HL-60 (cell line): ENCODE data around the gene CORO1C.

ENCODE experiments used
- GABPA ChIP-seq: IDR thresholded peaks from 2 replicates; pipeline ENCODE4 v1.6.1; 2012; ENCODE audit warnings: low read depth
- REST ChIP-seq: IDR thresholded peaks from 2 replicates; pipeline ENCODE4 v1.6.1; 2012; ENCODE audit warnings: low read depth; ENCODE audit not compliant: insufficient replicate concordance
- TF ChIP-seq, protein P1 (sequence below): IDR thresholded peaks from one replicate; pipeline ENCODE4 v1.5.1; 2011; ENCODE audit warnings: low read length, control low read depth, inconsistent platforms; ENCODE audit not compliant: insufficient read depth

GRCh38 chr12:108685469-108686260 lies 45.7 kb downstream of the CORO1C start:
- TF ChIP-seq, protein P1, sequence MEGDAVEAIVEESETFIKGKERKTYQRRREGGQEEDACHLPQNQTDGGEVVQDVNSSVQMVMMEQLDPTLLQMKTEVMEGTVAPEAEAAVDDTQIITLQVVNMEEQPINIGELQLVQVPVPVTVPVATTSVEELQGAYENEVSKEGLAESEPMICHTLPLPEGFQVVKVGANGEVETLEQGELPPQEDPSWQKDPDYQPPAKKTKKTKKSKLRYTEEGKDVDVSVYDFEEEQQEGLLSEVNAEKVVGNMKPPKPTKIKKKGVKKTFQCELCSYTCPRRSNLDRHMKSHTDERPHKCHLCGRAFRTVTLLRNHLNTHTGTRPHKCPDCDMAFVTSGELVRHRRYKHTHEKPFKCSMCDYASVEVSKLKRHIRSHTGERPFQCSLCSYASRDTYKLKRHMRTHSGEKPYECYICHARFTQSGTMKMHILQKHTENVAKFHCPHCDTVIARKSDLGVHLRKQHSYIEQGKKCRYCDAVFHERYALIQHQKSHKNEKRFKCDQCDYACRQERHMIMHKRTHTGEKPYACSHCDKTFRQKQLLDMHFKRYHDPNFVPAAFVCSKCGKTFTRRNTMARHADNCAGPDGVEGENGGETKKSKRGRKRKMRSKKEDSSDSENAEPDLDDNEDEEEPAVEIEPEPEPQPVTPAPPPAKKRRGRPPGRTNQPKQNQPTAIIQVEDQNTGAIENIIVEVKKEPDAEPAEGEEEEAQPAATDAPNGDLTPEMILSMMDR: no peak
- no peak for TF ChIP-seq REST
- TF ChIP-seq GABPA: no peak
